H1 (cell line): ENCODE measurements around the gene KCNMB2. TPM values are rescaled to one million over a fixed set of nuclear protein-coding genes. Genes with fewer than 3 reads are reported as not detected.

ENCODE experiments used
- CTCF ChIA-PET: fragments of 300-600 bp; sonication (Branson Sonifier 250); formaldehyde crosslinking; loops from one replicate; lab custom pipeline; 2021; ENCODE audit not compliant: partially characterized antibody; lab: Charles Lee
- POLR2A ChIA-PET: fragments of 300-600 bp; sonication (Branson Sonifier 250); formaldehyde crosslinking; loops from one replicate; lab custom pipeline; 2021; ENCODE audit warnings: inconsistent platforms; ENCODE audit not compliant: partially characterized antibody; lab: Charles Lee
- DNase-seq, 2 experiments: peaks; one replicate each; pipeline versions ENCODE4 v3.0.0 to v3.0.0-alpha.2; 2010 to 2022; ENCODE audit warnings: low spot score in 2 of 2, low read depth in 1 of 2, mixed read lengths in 1 of 2
- FAIRE-seq: peaks from 2 replicates; lab custom pipeline; 2011; peaks lifted over from hg19 to GRCh38; lab: Jason Lieb, UNC
- H2AFZ ChIP-seq: 2 replicates; pipeline ENCODE4 v1.8.1; 2012; ENCODE audit warnings: low read length, inconsistent platforms
- H2AK5ac ChIP-seq: 2 replicates; pipeline ENCODE4 v1.6.1; 2013; ENCODE audit warnings: low read depth, low read length
- H2BK120ac ChIP-seq: replicated peaks from 2 replicates; pipeline ENCODE3; 2013; ENCODE audit warnings: low read depth, low read length, inconsistent platforms
- H2BK12ac ChIP-seq: 2 replicates; pipeline ENCODE4 v1.6.1; 2013; ENCODE audit warnings: low read depth, low read length
- H2BK15ac ChIP-seq: 2 replicates; pipeline ENCODE4 v1.6.1; 2013; ENCODE audit warnings: low read length
- H2BK20ac ChIP-seq: 2 replicates; pipeline ENCODE4 v1.6.1; 2013; ENCODE audit warnings: low read length
- H2BK5ac ChIP-seq: 2 replicates; pipeline ENCODE4 v1.6.1; 2013; ENCODE audit warnings: low read depth, low read length
- H3K14ac ChIP-seq: 2 replicates; pipeline ENCODE4 v1.6.1; 2013; ENCODE audit warnings: inconsistent platforms; ENCODE audit not compliant: insufficient read length
- H3K18ac ChIP-seq: 2 replicates; pipeline ENCODE4 v1.6.1; 2013; ENCODE audit warnings: low read length; ENCODE audit errors: extremely low read depth
- H3K23ac ChIP-seq: 2 replicates; pipeline ENCODE4 v1.6.1; 2013; ENCODE audit warnings: inconsistent platforms; ENCODE audit not compliant: insufficient read length
- H3K23me2 ChIP-seq: 2 replicates; pipeline ENCODE4 v1.6.1; 2013; ENCODE audit warnings: low read depth, low read length
- H3K27ac ChIP-seq: 2 replicates; pipeline ENCODE4 v1.6.1; 2011; ENCODE audit warnings: low read depth, low read length, inconsistent platforms
- H3K27me3 ChIP-seq, 4 experiments: replicated peaks in 1 of 4; 1 replicate in 1 of 4; 2 replicates in 3 of 4; pipeline versions ENCODE4 v1.6.1 to v1.8.1; 2011 to 2013; ENCODE audit warnings: low read length in 3 of 4, mild to moderate bottlenecking in 3 of 4, inconsistent platforms in 2 of 4, mixed read lengths in 2 of 4, moderate library complexity in 1 of 4; ENCODE audit not compliant: control insufficient read depth in 3 of 4, insufficient read depth in 3 of 4; ENCODE audit errors: extremely low read depth in 1 of 4
- H3K36me3 ChIP-seq, 4 experiments: 2 replicates each; pipeline versions ENCODE4 v1.6.1 to v1.8.1; 2011 to 2013; ENCODE audit warnings: mild to moderate bottlenecking in 4 of 4, low read length in 3 of 4, moderate library complexity in 2 of 4, control low read depth in 1 of 4, inconsistent platforms in 1 of 4; ENCODE audit not compliant: insufficient read depth in 4 of 4, control insufficient read depth in 2 of 4
- H3K4ac ChIP-seq: replicated peaks from 2 replicates; pipeline ENCODE3; 2013; ENCODE audit warnings: low read length, low read depth, mixed read lengths, inconsistent platforms; ENCODE audit not compliant: insufficient read length
- H3K4me1 ChIP-seq, 4 experiments: replicated peaks in 1 of 4; 1 replicate in 1 of 4; 2 replicates in 3 of 4; pipeline versions ENCODE4 v1.6.1 to v1.8.1; 2011 to 2013; ENCODE audit warnings: low read length in 3 of 4, inconsistent platforms in 2 of 4, mixed read lengths in 1 of 4; ENCODE audit not compliant: insufficient read depth in 4 of 4, control insufficient read depth in 3 of 4
- H3K4me2 ChIP-seq, 2 experiments: 2 replicates each; pipeline versions ENCODE4 v1.6.1 to v1.8.1; 2011 to 2013; ENCODE audit warnings: low read depth in 2 of 2, low read length in 2 of 2, control low read depth in 1 of 2, inconsistent platforms in 1 of 2, mild to moderate bottlenecking in 1 of 2; ENCODE audit not compliant: insufficient read depth in 1 of 2
- H3K4me3 ChIP-seq, 4 experiments: fragments of 200-600, 300-600 bp in 1 of 4; sonication (generic), shearing (Covaris generic), sonication (Bioruptor Twin) in 1 of 4; 2 replicates each; pipeline versions ENCODE4 v1.5.1 to v1.8.1; 2011 to 2016; ENCODE audit warnings: low read length in 4 of 4, low read depth in 3 of 4, control low read depth in 2 of 4, inconsistent platforms in 2 of 4, mild to moderate bottlenecking in 2 of 4, mixed read lengths in 1 of 4, moderate library complexity in 1 of 4; ENCODE audit not compliant: insufficient read depth in 2 of 4; ENCODE audit errors: extremely low read depth in 1 of 4
- H3K56ac ChIP-seq: replicated peaks from 2 replicates; pipeline ENCODE3; 2013; ENCODE audit warnings: low read depth, mild to moderate bottlenecking, mixed read lengths, low read length, inconsistent platforms; ENCODE audit not compliant: insufficient read length
- H3K79me1 ChIP-seq: 2 replicates; pipeline ENCODE4 v1.6.1; 2013; ENCODE audit warnings: low read depth, low read length, control low read depth
- H3K79me2 ChIP-seq, 2 experiments: 2 replicates each; pipeline versions ENCODE4 v1.6.1 to v1.8.1; 2012 to 2013; ENCODE audit warnings: low read length in 2 of 2, mild to moderate bottlenecking in 2 of 2, inconsistent platforms in 1 of 2; ENCODE audit not compliant: insufficient read depth in 2 of 2, control insufficient read depth in 1 of 2
- H3K9ac ChIP-seq, 4 experiments: replicated peaks in 1 of 4; 1 replicate in 1 of 4; 2 replicates in 3 of 4; pipeline versions ENCODE4 v1.6.1 to v1.8.1; 2011 to 2013; ENCODE audit warnings: low read depth in 3 of 4, low read length in 3 of 4, control low read depth in 2 of 4, mild to moderate bottlenecking in 2 of 4, moderate library complexity in 2 of 4, inconsistent platforms in 1 of 4; ENCODE audit errors: extremely low read depth in 1 of 4
- H3K9me3 ChIP-seq, 2 experiments: 2 replicates each; pipeline versions ENCODE4 v1.6.1 to v1.8.1; 2012 to 2013; ENCODE audit warnings: mild to moderate bottlenecking in 2 of 2, moderate library complexity in 2 of 2, control low read depth in 1 of 2, inconsistent platforms in 1 of 2, low read depth in 1 of 2, low read length in 1 of 2, mixed read lengths in 1 of 2; ENCODE audit not compliant: insufficient read depth in 2 of 2
- H4K20me1 ChIP-seq, 2 experiments: replicated peaks in 1 of 2; 2 replicates each; pipeline versions ENCODE3 to v1.8.1; 2011 to 2013; ENCODE audit warnings: inconsistent platforms in 2 of 2, low read length in 2 of 2, mild to moderate bottlenecking in 1 of 2; ENCODE audit not compliant: insufficient read depth in 2 of 2, control insufficient read depth in 1 of 2
- H4K5ac ChIP-seq: 2 replicates; pipeline ENCODE4 v1.6.1; 2013; ENCODE audit warnings: low read length, low read depth, mixed read lengths, inconsistent platforms; ENCODE audit not compliant: insufficient read length
- H4K8ac ChIP-seq: 2 replicates; pipeline ENCODE4 v1.8.0; 2013; ENCODE audit warnings: mild to moderate bottlenecking, moderate library complexity, low read length, inconsistent platforms; ENCODE audit not compliant: insufficient read depth; ENCODE audit errors: extremely low read depth
- H4K91ac ChIP-seq: replicated peaks from 2 replicates; pipeline ENCODE3; 2013; ENCODE audit warnings: low read length, mixed read lengths, inconsistent platforms; ENCODE audit not compliant: insufficient read length
- ASH2L ChIP-seq: fragments of 200-600, 300-600 bp; sonication (generic); IDR thresholded peaks from one replicate; pipeline ENCODE4 v1.7.1; 2017; ENCODE audit warnings: low read length
- CEBPB ChIP-seq: IDR thresholded peaks from 2 replicates; pipeline ENCODE4 v1.6.1; 2012; ENCODE audit warnings: low read depth, low read length
- EGR1 ChIP-seq: IDR thresholded peaks from 2 replicates; pipeline ENCODE4 v1.6.1; 2011; ENCODE audit warnings: low read depth, low read length, borderline replicate concordance
- EZH2 ChIP-seq: fragments of 200-600 bp; sonication (generic); IDR thresholded peaks from 2 replicates; pipeline ENCODE4 v1.7.1; 2012; ENCODE audit warnings: low read depth, mild to moderate bottlenecking, moderate library complexity, low read length, inconsistent platforms; ENCODE audit not compliant: severe bottlenecking
- GTF2F1 ChIP-seq: IDR thresholded peaks from 2 replicates; pipeline ENCODE4 v1.6.1; 2012; ENCODE audit warnings: low read depth, low read length, improper control_type of control experiment, borderline replicate concordance
- HDAC2 ChIP-seq, 2 experiments: fragments of 300-600 bp in 1 of 2; sonication (generic) in 1 of 2; IDR thresholded peaks; 2 replicates each; pipeline ENCODE4 v1.6.1; 2011 to 2012; ENCODE audit warnings: low read depth in 2 of 2, low read length in 2 of 2, mild to moderate bottlenecking in 2 of 2, moderate library complexity in 2 of 2, borderline replicate concordance in 1 of 2, inconsistent platforms in 1 of 2
- TAF1 ChIP-seq: IDR thresholded peaks from 2 replicates; pipeline ENCODE4 v1.6.1; 2011; ENCODE audit warnings: mild to moderate bottlenecking, low read depth, low read length
- polyA plus RNA-seq, 7 experiments: library from polyadenylated mRNA; depleted of rRNA in 3 of 7; stranded (reverse) in 5 of 7; unstranded in 2 of 7; fragments of >200 nt in 5 of 7; fragments of 200-250 nt in 2 of 7; gene quantifications; 1 replicate in 5 of 7; 2 replicates in 1 of 7; 4 replicates in 1 of 7; pipeline versions ENCODE4 v1.2.1 to v1.2.3, GENCODE V29; 2011 to 2013; ENCODE audit warnings: missing spikeins in 2 of 7, mixed read lengths in 2 of 7
- total RNA-seq: library from RNA; stranded (reverse); fragmentation: NEBNext Ultra II Directional; extraction: Animal tissue kit (Norgen Biotek cat#: 25700); gene quantifications from 2 replicates; pipeline ENCODE4 v1.2.1, GENCODE V29; 2021
- TF ChIP-seq, protein P1 (sequence below): IDR thresholded peaks from 2 replicates; pipeline ENCODE4 v1.6.1; 2012; ENCODE audit warnings: inconsistent platforms

Gene KCNMB2
- total and polyA plus RNA-seq, 2 of the 8 experiments (the other 6 are each of a cell fraction or from before 2014, with no cell fraction given), result not detected

DNA sequence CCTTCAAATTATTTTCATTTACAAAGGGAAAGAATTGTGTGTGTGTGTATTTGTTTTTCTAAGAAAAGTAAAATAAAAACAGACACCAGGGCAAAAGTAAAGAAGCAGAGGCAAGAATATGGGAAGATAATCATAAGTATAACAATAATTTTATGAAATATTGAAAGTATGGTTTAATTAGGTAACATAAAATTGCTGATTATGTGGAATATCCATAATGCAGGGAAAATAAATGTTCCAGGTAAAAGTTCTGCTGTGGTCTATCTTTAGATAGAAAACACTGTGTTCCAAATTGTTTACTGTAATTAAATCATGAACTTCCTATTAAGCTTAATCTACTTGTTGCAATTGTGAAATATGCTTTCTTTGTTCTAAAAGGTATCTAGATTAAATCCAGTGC lies 25.7 kb upstream of the KCNMB2 start:
- FAIRE-seq (no peak), DNase-seq (no peak)
- CTCF ChIA-PET, result no interaction called here
- Histone ChIP-seq H3K23me2 (no peaks in the 10 kb centered on the region), H2AK5ac (no peak overlapping the region), H3K27ac (no peak overlapping the region), H2AFZ (no peak overlapping the region), H3K4ac (no peak overlapping the region), H4K91ac (no peak overlapping the region), H3K27me3 (no peaks in the 10 kb centered on the region), H3K18ac (no peak overlapping the region), H2BK5ac (no peak overlapping the region), H3K9me3 (no peaks in the 10 kb centered on the region), H3K9ac (no peak overlapping the region), H2BK15ac (no peak overlapping the region), H4K5ac (no peak overlapping the region), H3K14ac (no peak overlapping the region), H3K23ac (no peak overlapping the region), H3K79me1 (no peaks in the 10 kb centered on the region), H2BK20ac (no peak overlapping the region), H2BK120ac (no peak overlapping the region), H4K8ac (no peak overlapping the region), H3K56ac (no peak overlapping the region), H3K4me2 (no peak overlapping the region), H3K79me2 (no peaks in the 10 kb centered on the region), H2BK12ac (no peak overlapping the region), H3K4me3 (no peak overlapping the region), H3K4me1 (no peaks in the 10 kb centered on the region), H3K36me3 (no peaks in the 10 kb centered on the region), H4K20me1 (no peaks in the 10 kb centered on the region)
- no peak for TF ChIP-seq HDAC2 (IDR thresholded peaks at IDR 0.05; ENCODE audit: borderline replicate concordance in 1 of 2, low read depth in 2 of 2, low read length in 2 of 2)
- TF ChIP-seq, protein P1, sequence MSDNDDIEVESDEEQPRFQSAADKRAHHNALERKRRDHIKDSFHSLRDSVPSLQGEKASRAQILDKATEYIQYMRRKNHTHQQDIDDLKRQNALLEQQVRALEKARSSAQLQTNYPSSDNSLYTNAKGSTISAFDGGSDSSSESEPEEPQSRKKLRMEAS, result no peak
- no peak for TF ChIP-seq CEBPB
- no peak for TF ChIP-seq GTF2F1
- no peak for TF ChIP-seq TAF1
- TF ChIP-seq ASH2L, result no peak
- no peak for TF ChIP-seq EGR1
- TF ChIP-seq EZH2, result no peak
- POLR2A ChIA-PET, result no interaction called here
